NCI-H1105 (cell line): Measurements from ENCODE around the gene OSBPL1A.
A peak's percentile ranks its signal among the peaks of the same experiment; 100 is the strongest.
"Not testable (repeated sequence)": the region's sequence is repeated elsewhere in the genome, so short reads cannot be mapped to it uniquely, and the experiment has no call there.

Experiments
- DNase-seq: peaks from one replicate; lab custom pipeline; 2025; lab: John Stamatoyannopoulos, UW

The OSBPL1A gene

DNA sequence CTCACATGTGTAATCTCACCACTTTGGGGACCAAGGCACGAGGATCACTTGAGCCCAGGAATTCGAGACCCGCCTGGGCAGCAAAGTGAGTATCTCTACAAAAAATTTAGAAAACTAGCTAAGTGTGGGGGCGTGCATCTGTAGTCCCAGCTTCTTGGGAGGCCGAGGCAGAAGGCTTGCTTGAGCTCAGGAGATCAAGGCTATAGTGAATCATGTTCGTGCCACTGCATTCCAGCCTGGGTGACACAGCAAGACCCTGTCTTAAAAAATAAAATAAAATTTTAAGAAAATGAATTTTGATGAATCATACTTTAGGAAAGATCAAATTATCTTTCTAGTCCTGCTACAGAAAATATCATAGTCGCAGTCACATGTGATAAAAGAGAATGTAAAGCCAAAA, 211.8 kb downstream of the OSBPL1A start:
- DNase-seq: no peak

DNA sequence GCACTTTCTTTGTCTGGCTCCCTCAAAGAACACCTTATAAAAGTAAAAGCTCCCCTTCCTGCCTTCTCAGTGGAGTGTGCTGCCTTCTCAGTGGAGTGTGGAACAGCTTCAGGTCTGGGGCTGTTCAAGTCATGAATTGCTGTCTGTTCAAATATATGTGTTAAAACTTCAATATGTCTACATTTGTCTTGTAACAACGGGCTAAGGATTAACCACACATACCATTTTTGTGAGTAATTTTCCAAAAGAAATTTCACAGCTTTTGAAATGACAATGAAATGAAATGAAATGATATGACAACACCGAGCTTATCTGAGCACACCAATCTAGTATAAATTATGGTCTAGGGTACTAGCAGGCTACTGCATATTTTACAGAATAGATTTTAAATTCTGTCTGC, 215.8 kb downstream of the OSBPL1A start:
- no peak for DNase-seq

DNA sequence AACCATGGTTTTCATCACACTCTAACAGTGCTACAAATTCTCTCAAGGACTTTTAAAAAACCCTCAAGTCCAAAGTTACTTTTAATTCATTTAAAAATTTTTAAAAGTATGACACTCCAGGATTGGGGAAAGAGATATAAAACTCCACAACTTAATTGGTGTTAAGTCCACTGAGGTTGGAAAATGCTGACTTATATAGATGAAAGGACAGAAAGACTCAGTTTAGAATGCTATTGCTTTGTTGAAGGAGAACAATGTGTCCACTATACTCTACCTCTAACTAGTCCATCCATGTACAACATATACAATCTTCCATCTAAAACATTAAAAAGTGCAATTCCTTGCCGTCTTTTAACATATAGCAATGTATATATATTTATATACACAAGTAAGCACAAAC, 217.6 kb downstream of the OSBPL1A start:
- DNase-seq: no peak

DNA sequence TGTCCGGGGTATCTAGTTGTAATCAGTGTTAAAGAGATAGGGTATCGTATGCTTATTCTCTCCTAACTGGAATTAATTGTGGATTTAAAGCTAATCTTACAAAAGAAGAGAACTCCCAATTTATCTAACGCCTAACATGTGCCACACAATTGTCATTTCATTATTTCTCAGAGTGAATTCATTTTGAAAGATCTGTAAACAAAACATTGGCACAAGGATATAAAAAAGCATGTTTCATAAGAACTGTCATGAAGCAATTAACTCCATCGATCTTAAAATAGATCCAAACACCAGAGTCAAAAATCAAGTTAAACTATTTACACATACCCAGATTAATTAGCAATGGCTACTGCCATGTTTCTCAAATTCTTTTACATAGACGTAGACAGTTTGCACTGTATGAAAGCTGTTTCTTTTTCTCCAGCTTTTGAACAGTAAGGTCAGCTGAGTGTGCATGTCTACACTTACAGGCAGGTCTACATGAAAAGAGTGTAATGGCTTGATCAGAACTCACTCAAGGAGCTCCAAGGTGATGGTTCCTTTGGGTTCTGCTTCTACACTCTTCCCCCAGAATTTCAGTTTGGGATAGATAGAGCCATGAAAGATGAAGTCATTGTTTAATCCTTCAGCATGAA, 220.0 kb downstream of the OSBPL1A start:
- DNase-seq: no peak

DNA sequence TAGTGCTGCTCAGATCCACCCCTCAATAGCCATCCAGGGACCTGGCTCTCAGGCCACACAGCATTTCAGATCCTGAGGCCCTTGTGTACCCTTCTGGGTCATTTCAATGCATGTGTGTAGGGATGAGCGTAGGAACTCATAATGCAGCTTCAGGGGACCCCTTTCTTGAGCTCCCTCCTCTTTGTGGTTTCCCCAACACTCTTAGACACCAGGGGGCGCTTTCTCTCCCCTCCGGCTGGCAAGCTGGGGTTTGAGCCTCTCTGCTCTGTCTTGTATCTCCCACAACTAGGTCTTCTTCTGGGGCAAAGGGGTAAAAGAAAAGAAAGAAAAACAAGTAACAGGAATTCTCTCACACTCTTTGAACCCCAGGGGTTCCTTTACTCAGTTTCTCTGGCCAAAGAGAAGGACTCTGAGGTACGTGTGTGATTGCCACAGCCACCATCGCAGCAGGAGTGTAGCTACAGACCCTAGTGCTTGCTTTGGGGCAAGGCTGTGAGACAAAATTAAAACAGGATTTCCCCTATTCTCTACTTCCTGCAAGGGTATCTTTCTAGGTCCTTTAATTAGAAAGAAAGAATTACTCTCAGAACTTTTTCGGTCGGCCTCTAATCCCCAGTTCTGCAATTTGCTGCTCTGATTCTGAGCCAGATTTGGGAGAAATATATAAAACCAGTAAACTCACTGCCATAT, 220.8 kb downstream of the OSBPL1A start:
- peak; percentile 21 for DNase-seq

DNA sequence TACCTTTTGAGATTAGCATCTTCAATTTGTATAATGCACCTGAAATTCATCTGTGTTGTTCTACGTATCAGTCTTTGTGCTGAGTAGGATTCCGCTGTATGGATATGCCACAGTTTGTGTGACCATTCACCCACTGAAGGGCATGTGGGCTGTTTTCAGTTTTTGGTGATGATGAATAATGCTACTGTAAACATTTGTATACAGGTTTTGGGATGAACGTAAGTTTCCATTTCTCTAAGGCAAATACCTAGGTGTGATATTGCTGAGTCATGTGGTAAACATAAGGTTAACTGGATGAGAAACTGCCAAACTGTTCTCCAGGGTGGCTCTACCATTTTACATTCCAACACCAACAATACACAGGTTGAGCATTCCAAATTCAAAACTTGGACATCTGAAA, 223.6 kb downstream of the OSBPL1A start:
- DNase-seq: no peak

DNA sequence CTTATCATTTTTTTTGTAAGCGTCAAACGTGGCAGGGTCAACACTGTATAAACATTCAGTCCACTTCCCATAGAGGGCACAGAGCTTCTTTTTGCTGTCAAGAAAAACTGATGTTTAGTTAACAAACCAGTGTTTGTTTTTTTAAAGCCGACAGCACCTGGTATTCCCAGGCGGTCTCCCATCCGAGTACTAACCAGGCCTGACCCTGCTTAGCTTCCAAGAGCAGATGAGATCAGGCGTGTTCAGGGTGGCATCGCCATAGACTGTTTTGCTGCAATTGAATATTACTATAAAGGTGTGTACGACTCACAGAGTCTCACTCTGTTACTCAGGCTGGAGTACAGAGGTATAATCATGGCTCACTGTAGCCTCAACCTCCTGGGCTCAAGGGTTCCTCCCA, 227.3 kb downstream of the OSBPL1A start:
- no peak for DNase-seq

DNA sequence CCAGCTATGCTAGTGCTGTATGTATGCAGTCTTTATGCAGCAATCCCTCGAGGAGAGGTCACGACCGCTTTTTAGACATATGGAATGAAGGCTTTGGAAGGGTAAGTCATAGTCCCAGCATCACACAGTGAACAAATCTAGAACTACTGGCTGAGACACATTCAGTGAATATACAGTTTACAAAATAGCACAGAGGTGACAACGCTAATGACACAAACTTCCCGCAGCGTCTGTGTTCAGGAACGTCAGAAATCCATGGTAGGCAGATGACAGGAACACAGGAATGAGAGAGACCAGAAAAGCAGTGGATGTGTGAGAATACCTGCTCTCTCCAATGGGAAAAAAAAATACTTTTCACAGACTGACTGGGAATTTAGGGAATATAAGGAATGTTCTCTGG, 229.1 kb downstream of the OSBPL1A start:
- DNase-seq: no peak

DNA sequence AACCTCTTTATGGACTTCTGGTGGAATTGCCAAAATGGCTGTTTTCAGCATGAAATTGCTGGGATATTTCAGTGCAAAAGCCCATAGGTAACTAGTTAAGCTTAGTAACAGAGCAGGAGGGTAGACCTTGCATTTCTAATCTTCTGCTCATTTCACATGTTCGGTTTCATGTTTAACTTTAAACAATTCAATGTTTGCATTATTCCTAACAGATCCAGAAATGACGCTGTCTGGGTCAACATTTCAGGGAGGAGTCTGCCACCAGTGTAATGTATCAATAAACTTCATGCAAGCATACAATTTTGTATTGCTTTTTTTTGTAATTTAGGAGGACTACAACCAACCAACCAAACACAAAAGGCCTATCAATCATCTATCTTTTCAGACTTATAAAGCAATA, 236.3 kb downstream of the OSBPL1A start:
- no peak for DNase-seq

DNA sequence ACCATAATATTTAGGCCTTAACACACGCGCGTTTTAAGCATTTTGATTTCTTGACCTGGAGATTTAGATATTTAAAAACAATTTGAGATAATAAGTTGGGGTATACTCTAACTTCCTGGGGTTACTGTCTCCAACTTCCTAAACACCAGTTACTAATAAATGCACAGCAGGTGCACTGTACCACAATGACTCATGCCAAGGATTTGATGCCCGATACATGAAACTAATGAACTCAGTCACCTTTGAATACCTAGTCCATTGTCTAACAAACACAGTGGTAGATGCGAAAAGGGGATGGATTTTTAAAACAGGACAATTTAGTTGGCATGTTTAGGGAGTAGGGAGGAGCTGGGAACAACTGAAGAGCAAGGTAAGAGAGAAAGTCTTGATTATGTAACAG, 237.5 kb downstream of the OSBPL1A start:
- no peak for DNase-seq

DNA sequence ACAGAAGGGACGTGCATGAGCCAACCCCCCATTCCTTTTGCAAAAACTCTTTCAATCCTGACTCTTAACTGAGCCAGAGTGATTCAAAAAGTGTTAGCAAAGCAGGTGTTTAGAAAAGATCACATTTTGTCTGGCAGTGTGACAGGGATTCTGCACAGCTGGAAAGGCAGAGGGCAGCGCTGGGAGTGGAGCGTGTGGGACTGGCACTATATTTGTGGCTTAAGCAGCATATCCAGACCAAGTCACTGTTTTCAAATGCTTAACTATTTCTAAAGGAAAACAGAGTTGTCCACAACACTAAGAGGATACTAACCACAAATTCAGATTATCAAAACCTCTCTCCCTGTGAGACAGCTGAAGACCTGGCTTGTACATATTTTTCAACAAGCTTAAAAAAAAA, 239.8 kb downstream of the OSBPL1A start:
- no peak for DNase-seq

DNA sequence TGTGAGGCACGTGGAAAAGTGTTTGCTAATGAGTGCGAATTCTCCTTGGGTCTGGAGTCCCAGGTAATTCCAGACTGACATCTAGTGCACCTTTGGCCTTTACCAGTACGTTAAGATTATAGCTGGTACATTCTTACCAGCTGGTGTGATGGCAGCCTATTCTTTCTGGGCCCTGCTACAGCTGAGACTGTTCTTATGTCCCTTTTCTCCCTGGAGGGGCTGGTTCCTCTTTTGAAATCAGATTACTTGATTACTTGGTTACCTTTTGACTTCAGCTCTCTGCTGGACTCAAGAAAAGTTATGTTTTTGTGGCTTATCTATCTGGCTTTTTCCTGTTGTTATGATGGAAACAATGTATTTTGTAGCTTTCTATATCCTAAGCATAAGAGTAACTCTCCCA, 244.2 kb downstream of the OSBPL1A start:
- DNase-seq: no peak

DNA sequence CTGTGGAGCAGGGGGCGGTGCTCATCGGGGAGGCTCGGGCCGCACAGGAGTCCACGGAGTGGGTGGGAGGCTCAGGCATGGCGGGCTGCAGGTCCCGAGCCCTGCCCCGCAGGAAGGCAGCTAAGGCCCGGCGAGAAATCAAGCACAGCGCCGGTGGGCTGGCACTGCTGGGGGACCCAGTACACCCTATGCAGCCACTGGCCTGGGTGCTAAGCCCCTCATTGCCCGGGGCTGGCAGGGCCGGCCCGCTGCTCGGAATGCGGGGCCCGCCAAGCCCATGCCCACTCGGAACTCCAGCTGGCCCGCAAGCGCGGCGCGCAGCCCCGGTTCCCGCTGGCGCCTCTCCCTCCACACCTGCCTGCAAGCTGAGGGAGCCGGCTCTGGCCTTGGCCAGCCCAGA, 248.0 kb downstream of the OSBPL1A start:
- not testable (repeated sequence) for DNase-seq

DNA sequence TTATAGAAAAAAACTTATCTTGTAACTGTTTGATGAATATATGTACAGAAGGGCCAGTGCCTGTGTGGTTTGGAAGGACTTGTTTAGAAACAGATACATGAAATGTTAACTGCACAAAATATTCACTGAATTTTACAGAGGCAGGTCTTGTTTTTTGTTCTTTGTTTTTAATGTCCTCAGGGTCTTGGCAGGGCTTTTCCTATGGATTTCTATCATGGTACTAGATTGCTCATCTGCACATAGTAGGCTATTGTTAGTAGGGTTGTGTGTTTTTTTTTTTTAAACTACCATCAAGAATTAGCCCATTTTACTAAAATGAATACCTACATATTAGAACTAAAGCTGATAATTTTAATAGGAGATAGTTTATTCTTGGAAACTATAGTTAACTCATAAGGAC, 255.2 kb downstream of the OSBPL1A start:
- no peak for DNase-seq

DNA sequence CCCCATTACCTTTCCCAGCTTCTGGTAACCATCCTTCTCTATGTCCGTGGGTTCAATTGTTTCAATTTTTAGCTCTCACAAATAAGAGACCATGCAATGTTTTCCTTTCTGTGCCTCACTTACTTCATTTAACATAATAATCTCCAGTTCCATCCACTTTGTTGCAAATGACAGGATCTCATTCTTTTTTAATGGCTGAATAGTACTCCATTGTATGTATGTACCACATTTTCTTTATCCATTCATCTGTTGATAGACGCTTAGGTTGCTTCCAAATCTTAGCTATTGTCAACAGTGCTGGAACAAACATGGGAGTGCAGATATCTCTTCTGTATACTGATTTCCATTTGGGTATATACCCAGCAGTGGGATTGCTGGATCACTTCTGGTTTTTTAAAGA, 256.9 kb downstream of the OSBPL1A start:
- no peak for DNase-seq

DNA sequence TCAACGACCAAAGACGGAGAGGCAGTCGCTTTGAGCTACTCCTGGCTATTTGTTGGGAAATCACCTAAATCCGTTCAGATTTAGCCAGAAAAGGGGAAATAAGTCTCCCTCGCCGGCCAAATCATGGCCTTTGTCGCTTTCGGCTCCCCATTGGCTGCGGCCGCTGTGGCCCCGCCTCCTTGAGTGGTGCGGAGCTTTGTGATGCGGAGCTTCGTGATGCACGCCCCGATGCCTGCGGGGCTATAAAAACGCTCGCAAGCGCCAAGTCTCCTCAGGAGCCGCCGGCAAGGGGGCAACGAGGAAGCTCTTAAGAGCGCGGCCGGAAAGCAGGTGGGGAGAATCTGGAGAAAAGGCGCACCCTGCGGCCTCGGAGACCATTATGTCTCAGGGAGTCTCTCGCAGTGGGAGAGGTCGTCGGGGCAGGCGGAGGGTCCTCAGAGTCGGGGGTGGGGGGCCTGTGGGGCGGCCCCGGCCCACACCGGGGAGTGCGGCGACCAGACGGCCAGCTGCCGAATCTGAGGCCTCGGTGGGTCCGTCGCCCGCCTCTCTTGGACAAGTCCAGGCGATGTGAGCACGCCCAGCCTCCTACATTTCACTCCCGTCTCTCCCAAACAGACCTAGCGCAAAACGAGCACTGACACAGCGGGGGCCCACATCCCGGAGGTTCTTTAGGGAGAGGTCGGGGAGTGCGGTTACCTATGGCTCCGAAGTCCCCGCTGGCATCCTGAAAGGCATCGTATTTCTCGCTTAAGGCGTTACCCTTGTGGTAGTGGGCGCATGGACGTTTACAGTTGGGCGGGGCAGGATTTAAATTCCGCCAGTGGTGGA, 258.6 kb downstream of the OSBPL1A start, which contains the start of gene CABYR:
Gene CABYR, plus strand, starts transcription at position 274 of the 828 bp plus-strand sequence. CDS start 4,053 bp downstream, outside the sequence.
- DNase-seq: peak; percentile 94

DNA sequence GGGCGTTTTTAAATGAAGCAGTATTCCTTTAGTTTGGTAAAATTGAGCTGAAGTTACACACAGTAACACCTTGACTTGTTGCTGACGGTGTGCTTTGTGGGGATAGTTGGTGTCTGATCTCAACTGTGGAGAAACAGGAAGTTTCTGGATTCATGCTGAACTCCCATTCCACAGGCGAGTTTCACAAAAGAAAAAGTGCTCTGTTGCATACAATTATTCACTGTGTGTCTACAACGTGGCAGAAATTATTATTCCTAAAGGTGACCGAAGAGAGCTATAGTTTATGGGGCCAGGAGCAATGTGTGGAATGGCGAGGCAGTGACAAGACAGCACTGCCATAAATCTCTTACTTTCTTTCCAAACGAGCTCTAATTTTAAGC, 259.2 kb downstream of the OSBPL1A start:
- DNase-seq: no peak

DNA sequence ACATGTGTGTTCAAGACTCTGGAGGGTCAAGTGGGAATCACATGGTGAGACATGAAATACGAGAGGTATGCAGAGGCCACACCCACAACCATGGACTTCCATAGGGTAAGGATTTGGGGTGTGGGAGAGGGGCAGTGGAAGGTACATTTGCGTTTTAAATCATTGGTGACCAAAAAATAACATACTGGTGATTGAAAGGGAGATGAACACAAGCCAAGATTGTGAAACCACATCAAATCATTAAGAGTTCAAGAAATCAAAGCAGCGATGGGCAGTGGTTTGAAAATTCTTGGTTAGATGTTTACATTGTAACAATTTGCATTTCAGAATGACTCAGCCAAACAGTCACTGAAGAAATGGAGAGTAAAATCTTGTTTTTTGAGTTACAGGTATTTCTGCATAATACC, 260.7 kb downstream of the OSBPL1A start:
- no peak for DNase-seq

DNA sequence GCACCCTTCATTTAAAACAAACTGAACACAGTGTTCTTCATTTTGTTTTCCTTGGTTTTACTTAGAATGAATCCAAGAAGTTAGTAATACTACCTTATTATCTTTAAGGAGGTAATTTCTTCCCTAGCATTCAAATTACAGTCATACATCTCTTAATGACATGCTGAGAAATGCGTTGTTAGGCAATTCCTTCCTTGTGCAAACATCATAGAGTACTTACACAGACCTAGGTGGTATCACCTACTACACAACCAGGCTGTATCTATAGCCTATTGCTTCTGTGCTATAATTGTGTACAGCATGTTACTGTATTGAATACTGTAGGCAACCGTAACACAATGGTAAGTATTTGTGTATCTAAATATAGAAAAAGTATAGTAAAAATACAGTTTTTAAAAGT, 267.1 kb downstream of the OSBPL1A start:
- DNase-seq: no peak

DNA sequence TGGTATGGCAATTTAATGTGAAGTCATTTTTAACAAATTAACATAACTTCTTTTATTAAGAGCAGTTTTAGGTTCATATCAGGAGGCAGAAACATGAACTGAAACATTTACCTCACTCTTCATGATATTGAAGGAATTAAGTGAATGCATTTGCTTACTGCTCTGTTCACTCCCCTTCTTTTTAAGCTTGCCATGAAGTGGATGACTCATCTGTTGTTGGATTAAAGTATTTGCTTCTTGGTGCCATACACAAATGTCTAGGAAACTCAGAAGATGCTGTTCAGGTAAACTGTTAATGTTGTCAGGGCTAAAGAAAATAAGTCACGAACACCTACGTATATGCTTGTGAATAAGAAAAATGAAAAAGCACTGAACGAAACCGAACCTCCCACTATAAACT, 268.9 kb downstream of the OSBPL1A start:
- no peak for DNase-seq

DNA sequence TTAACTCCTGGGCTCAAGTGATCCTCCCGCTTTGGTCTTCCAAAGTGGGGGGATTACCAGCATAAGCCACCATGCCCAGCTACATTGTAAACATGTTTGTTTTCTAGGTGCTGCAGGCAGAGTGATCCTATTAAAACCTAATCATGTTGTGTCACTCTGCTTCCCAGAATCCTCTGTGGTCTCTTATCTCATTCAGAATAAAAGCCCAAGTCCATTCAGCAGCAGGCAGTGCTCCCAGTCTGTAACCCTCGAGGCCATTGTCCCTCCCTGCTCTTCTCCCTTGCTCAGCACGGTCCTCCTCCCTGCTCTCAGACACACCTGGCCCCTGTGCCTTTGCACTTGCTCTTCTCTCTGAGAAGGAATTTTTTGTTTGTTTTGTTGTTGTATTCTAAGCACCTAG, 269.9 kb downstream of the OSBPL1A start:
- no peak for DNase-seq

DNA sequence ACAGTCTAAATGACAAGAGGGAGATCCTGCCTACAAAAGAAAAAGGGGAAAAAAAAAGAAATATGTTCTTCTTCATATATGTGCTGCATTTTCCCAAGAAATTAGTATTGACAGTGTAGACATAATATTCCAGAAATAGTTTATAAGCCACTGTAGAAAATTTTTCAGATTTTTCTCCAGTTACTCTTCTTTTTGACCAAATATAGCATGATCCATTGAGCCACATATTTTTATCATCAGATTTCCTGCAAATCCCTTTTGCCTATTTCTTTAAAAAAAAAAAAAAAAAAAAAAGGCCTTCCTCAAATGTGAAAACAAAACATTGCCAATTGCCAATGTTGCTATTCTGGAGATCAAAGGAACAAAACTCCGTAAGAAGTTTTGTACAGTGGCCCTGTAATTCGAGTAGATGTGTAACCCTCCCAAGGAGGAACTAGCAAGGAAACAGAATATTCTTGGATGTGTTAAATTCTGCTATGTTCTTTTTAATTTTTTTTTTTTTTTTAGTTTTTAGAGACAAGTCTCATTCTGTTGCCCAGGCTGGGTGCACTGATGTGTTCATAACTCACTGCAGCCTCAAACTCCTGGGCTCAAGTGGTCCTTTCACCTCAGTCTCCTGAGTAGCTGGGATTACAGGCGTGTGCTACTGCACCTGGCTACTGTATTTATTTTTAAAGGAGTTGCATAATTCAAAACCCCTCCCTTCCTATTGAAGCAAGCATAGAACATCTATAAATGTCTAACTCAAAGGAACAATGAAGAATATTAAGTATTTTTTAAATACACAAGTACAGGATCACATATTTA, 271.3 kb downstream of the OSBPL1A start:
- DNase-seq: no peak
